Fibroblast of pulmonary artery (primary cell): ENCODE measurements around the gene DST.
A peak's percentile ranks its signal among the peaks of the same experiment; 100 is the strongest.

ENCODE experiments used
- DNase-seq: peaks from one replicate; pipeline ENCODE4 v3.0.0-alpha.2; 2010; ENCODE audit warnings: low read depth
- H3K4me3 ChIP-seq: replicated peaks from 2 replicates; pipeline ENCODE4 v1.5.1; 2011; ENCODE audit warnings: low read depth, mild to moderate bottlenecking, control low read depth, low read length, moderate library complexity
- TF ChIP-seq, protein P1 (sequence below): IDR thresholded peaks from 2 replicates; pipeline ENCODE4 v1.5.1; 2011; ENCODE audit warnings: mild to moderate bottlenecking, control low read depth, low read length, inconsistent platforms; ENCODE audit errors: missing control alignments

Gene DST

DNA sequence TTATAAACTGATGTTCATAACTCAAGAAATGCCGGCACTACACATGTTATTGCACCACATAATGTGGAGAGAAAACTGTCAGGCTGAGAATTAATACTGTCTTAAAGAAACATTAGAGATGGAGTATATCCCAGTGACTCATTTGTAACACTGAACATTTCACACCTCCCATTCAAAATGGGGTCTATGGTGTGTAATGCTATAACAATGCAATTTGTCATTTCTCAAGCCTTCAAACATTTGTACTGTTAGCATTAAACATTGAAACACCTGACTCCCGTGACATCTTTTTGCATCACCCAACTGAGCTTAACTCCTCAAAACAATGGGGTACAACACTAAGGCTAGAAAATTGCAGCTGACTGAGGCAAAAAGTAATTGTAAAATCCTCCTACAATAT lies 151.7 kb downstream of the DST start:
- H3K4me3 ChIP-seq: no peak overlapping the region
- TF ChIP-seq, protein P1, sequence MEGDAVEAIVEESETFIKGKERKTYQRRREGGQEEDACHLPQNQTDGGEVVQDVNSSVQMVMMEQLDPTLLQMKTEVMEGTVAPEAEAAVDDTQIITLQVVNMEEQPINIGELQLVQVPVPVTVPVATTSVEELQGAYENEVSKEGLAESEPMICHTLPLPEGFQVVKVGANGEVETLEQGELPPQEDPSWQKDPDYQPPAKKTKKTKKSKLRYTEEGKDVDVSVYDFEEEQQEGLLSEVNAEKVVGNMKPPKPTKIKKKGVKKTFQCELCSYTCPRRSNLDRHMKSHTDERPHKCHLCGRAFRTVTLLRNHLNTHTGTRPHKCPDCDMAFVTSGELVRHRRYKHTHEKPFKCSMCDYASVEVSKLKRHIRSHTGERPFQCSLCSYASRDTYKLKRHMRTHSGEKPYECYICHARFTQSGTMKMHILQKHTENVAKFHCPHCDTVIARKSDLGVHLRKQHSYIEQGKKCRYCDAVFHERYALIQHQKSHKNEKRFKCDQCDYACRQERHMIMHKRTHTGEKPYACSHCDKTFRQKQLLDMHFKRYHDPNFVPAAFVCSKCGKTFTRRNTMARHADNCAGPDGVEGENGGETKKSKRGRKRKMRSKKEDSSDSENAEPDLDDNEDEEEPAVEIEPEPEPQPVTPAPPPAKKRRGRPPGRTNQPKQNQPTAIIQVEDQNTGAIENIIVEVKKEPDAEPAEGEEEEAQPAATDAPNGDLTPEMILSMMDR: no peak
- peak; percentile 54 for DNase-seq

DNA sequence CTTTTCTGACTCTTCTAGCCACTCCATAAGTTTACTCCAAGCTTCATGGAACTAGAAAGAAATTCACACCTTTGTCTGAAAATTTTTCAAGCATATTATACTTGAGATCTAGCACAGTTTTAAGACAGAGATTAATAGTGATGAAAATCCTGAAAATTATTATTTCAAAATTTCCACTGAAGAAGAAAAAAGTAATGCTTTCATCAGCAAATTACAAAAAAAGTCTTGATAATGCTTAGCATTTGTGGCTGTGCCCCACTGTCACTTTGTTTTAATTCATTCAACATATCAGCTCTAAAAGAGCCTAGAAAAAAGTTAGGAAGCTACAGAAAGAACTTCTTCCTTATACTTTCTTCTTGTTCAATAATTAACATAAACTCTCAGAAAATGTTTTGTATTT lies 153.1 kb downstream of the DST start:
- TF ChIP-seq, protein P1: no peak
- H3K4me3 ChIP-seq: no peak overlapping the region
- no peak for DNase-seq

DNA sequence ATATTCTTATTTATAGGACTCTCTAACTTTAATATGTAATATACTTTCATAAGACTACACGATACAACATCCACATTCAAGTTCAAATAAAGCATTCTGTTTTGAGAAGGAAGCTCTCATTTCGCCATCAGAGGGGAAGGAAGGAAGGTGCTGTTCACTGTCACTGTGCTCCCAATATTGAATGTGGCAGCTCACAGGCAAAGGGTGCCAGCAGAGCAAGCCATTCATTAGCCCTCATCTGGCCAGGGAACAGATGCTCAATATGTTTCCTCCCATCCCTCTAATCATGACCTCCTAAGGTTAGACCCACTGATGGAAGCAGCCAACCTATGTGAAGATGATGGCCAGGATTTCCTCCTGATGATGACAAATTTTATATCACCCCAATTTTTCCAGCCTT lies 154.4 kb downstream of the DST start:
- DNase-seq: no peak
- H3K4me3 ChIP-seq: no peak overlapping the region
- TF ChIP-seq, protein P1: no peak

DNA sequence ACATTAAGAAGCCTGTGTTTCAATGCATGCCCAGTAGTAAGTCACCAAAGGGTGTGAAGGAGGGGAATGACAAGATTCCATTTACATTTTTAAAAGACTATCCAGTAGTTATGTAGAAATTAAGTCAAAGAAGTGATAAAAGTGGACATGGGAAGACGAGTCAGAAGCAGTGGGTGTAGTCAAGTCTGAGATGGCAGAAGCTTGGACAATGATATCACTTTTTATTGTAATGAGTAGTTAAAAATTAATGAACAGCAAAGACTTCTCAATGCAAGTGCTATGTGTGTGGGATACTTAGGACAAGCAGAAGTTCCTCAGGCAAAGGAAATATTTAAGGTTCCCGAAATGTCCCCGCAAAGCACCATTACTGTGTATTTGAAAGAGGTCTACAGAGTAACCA lies 156.0 kb downstream of the DST start:
- no peak for DNase-seq
- TF ChIP-seq, protein P1: no peak
- no peak overlapping the region for H3K4me3 ChIP-seq

DNA sequence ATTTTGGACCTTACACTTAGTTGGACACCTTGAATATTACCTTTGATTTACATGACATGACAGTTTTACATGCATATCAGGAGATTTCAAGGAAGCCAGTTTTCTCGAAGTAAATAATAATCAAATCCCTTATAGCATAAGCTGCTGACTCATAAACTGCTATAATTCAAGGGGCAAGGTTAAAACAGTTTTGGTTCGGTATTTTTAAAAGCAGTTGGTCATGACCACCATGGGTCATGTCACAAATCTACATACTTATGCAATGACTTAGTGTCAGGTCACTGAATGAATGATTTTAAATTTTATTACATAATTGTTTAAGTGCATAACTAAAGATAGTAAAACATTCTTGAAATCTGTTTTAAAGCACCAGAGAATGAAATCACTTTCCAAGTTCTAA lies 158.0 kb downstream of the DST start:
- H3K4me3 ChIP-seq: no peak overlapping the region
- TF ChIP-seq, protein P1: no peak
- peak; percentile 14 for DNase-seq

DNA sequence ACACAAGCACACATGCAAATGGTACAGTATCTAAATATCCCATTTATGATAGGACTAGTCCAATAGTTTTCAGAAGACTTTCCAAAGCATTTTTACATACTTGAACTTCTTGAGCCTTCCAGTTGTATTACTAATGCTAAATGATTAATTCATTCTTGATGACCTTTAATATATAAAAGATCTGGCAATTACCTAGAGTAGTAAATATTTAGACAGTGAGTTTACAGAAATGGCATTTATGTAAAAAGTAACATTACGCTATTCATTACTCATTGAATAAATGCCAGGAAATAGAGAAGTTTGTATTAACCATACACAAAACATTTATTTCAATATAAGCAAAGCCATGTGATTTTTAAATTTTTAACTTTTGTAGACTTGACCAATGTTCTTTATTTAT lies 158.8 kb downstream of the DST start:
- no peak for DNase-seq
- no peak overlapping the region for H3K4me3 ChIP-seq
- TF ChIP-seq, protein P1: no peak

DNA sequence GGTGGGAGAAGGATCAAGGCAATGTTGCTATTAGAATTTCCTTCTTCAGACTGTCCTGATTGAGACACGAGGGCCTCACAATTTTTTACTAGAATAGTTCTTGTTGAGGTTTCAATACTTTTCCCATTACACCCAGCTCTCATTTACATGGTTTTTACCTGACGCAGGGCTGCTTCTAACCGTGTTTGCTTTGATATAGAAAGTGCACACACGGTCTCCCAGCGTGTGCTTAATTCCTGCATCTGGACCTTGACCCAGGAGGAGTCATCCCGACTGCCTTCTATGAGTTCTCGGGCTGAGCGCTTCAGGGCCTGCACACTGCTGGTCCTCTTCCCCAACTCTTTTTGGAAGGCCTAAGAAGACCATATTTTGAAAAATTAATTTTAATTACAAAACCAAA lies 160.2 kb downstream of the DST start:
- no peak for DNase-seq
- H3K4me3 ChIP-seq: no peak overlapping the region
- TF ChIP-seq, protein P1: no peak
